A673 (cell line): ENCODE measurements around the gene TFDP3. TPM values are rescaled to one million over a fixed set of nuclear protein-coding genes. Genes with fewer than 3 reads are reported as not detected.

Experiments used
- BruUV-seq: library from RNA; stranded (reverse); fragments of 400-500 nt; replicated peaks from 2 replicates; lab custom pipeline; 2021; lab: Mats Ljungman, UMichigan
- CTCF ChIA-PET: fragments of 300-600 bp; sonication (Branson Sonifier 250); formaldehyde crosslinking; loops from one replicate; lab custom pipeline; 2022; ENCODE audit warnings: antibody characterized with exemption; lab: Charles Lee
- POLR2A ChIA-PET: fragments of 300-600 bp; sonication (Branson Sonifier 250); formaldehyde crosslinking; loops from one replicate; lab custom pipeline; 2022; ENCODE audit warnings: antibody characterized with exemption; ENCODE audit not compliant: low non-redundant PET; lab: Charles Lee
- DNase-seq: peaks from one replicate; pipeline ENCODE4 v3.0.0-alpha.2; 2015; ENCODE audit warnings: low spot score
- H3K27ac ChIP-seq: fragments of 200-600 bp; sonication (generic); 2 replicates; pipeline ENCODE4 v1.5.1; 2016; ENCODE audit warnings: mixed run types, low read depth, mild to moderate bottlenecking, mixed read lengths, antibody characterized with exemption, low read length; ENCODE audit not compliant: poor library complexity, severe bottlenecking
- H3K27me3 ChIP-seq: fragments of 200-600 bp; sonication (generic); replicated peaks from 2 replicates; pipeline ENCODE4 v1.6.1; 2017; ENCODE audit warnings: mixed run types, low read depth, mild to moderate bottlenecking, mixed read lengths, antibody characterized with exemption, low read length; ENCODE audit not compliant: insufficient read depth, poor library complexity
- H3K36me3 ChIP-seq: fragments of 200-600 bp; sonication (generic); 2 replicates; pipeline ENCODE4 v1.6.1; 2016; ENCODE audit warnings: mixed run types, mild to moderate bottlenecking, mixed read lengths, antibody characterized with exemption, low read length; ENCODE audit not compliant: insufficient read depth, poor library complexity, severe bottlenecking
- H3K4me1 ChIP-seq: fragments of 200-600 bp; sonication (generic); 2 replicates; pipeline ENCODE4 v1.6.1; 2017; ENCODE audit warnings: mixed run types, mild to moderate bottlenecking, mixed read lengths, antibody characterized with exemption, low read length; ENCODE audit not compliant: insufficient read depth, poor library complexity, severe bottlenecking
- H3K4me3 ChIP-seq: fragments of 200-600 bp; sonication (generic); 2 replicates; pipeline ENCODE4 v1.5.1; 2016; ENCODE audit warnings: low read depth, mixed run types, mild to moderate bottlenecking, mixed read lengths, low read length; ENCODE audit not compliant: poor library complexity, severe bottlenecking
- H3K9me3 ChIP-seq: fragments of 200-600 bp; sonication (generic); 2 replicates; pipeline ENCODE4 v1.6.1; 2016; ENCODE audit warnings: mixed run types, low read depth, mild to moderate bottlenecking, mixed read lengths, antibody characterized with exemption, low read length; ENCODE audit not compliant: poor library complexity, severe bottlenecking
- EZH2 ChIP-seq: fragments of 200-600 bp; sonication (generic); IDR thresholded peaks from 2 replicates; pipeline ENCODE4 v1.6.1; 2017; ENCODE audit warnings: borderline replicate concordance, low read depth, mild to moderate bottlenecking, mixed read lengths, antibody characterized with exemption, low read length; ENCODE audit not compliant: poor library complexity, severe bottlenecking
- intact Hi-C: fragments of 100-400 bp; cut with micrococcal nuclease; formaldehyde crosslinking; loops from one replicate; pipeline ENCODE4 v1.10.0; 2022; ENCODE audit not compliant: unreplicated experiment
- total RNA-seq: library from RNA; stranded (reverse); gene quantifications from 2 replicates; pipeline ENCODE4 v1.2.3, GENCODE V29; 2021
- TF ChIP-seq, protein P1 (sequence below): fragments of 300-800, 200-600 bp; sonication (generic); conservative IDR thresholded peaks from 2 replicates; pipeline ENCODE4 v1.5.1; 2017; ENCODE audit warnings: low read depth, mild to moderate bottlenecking, antibody characterized with exemption, low read length, moderate library complexity, mixed read lengths

The TFDP3 gene
- total RNA-seq, 1 experiment from 2014 or later: 0.56 TPM

DNA sequence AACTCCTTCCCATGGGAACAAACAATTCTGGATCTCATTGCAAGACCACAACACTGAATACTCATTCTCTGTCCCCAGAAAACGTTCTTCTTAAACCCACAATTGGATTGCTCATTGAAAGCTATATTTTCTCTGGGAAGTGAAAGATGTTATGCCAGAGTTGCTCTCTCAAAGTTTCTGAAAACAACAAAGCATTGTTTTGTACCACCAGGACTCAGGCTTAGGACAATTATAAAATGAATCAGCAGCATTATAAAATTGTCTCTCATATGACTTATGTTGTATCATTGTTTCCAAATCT, 26.5 kb downstream of the TFDP3 start:
- POLR2A ChIA-PET: no interaction called here
- no peak for DNase-seq
- no peak overlapping the region for H3K4me3 ChIP-seq
- H3K36me3 ChIP-seq: no peaks in the 10 kb centered on the region
- no peaks in the 10 kb centered on the region for H3K9me3 ChIP-seq
- no peaks in the 10 kb centered on the region for H3K4me1 ChIP-seq
- BruUV-seq: no TSS peak
- intact Hi-C loops: no loop called here
- no peaks in the 10 kb centered on the region for H3K27me3 ChIP-seq
- TF ChIP-seq, protein P1, sequence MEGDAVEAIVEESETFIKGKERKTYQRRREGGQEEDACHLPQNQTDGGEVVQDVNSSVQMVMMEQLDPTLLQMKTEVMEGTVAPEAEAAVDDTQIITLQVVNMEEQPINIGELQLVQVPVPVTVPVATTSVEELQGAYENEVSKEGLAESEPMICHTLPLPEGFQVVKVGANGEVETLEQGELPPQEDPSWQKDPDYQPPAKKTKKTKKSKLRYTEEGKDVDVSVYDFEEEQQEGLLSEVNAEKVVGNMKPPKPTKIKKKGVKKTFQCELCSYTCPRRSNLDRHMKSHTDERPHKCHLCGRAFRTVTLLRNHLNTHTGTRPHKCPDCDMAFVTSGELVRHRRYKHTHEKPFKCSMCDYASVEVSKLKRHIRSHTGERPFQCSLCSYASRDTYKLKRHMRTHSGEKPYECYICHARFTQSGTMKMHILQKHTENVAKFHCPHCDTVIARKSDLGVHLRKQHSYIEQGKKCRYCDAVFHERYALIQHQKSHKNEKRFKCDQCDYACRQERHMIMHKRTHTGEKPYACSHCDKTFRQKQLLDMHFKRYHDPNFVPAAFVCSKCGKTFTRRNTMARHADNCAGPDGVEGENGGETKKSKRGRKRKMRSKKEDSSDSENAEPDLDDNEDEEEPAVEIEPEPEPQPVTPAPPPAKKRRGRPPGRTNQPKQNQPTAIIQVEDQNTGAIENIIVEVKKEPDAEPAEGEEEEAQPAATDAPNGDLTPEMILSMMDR: no peak
- no peak for TF ChIP-seq EZH2
- CTCF ChIA-PET: no interaction called here
- H3K27ac ChIP-seq: no peak overlapping the region

DNA sequence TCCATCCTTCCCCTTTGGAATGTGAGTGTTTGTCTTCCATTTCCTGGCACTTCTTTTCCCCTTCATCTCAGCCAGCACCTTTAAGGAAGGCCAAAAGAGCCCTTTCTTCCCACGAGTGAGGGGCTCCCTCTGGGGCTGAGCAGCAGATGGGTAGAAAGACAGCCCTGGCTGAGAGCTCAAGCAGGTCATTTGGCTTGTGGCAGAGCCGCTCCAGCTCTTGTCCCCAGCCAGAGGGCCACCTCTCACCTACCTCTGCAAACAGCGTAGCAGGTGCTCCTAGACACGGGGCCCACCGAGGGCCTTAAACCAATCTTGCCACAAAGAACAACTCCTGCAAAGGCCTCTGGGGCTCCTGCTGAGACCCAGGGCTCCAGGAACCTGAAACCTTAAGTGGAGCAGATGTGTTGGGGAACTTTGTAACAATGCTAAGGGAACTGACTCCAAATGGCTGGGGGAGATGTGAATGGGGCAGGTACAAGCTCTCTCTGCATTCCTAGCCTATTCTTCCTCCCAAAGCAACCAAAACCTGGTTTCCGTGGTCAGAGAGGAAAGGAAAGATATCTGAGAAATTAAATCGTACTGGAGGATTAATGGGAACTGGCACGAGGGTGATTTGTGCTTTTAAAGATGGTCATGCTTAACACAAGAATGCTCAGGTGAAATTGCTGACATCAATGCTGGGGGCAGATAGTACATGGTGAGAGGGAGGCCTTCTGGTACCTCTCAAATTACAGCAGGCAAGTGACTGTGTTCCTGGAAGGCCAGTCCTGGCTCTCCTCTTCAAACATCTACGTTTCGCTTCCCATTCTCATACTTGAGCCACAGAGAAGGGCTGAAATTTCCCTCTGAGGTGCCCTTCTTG, 27.0 kb downstream of the TFDP3 start:
- Histone ChIP-seq H3K27ac (no peak overlapping the region), H3K9me3 (no peaks in the 10 kb centered on the region), H3K4me1 (no peaks in the 10 kb centered on the region), H3K4me3 (no peak overlapping the region), H3K36me3 (no peaks in the 10 kb centered on the region), H3K27me3 (no peaks in the 10 kb centered on the region)
- no peak for DNase-seq
- BruUV-seq: no TSS peak
- ChIA-PET POLR2A (no interaction called here), CTCF (no interaction called here)
- no peak for TF ChIP-seq EZH2
- TF ChIP-seq, protein P1: no peak
- intact Hi-C loops: no loop called here

DNA sequence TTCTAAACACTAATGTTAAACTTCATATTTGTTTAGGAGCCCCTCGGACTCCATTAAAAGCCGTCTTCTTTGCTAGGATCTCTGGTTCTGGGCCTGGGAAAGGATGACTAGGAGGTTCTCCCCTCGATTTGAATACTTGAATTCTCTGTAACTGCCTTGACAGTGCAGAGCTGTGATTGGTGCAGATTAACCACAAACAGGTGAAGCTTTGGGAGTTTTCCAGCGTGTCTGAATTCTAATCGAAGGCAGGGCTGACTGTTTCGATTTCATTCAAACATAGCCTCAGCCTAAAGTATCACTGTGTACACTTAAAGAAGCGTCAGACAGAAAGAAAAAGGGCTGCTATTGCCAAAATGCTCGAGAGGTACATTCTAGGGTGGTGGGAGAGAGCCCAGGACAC, 29.0 kb downstream of the TFDP3 start:
- POLR2A ChIA-PET: no interaction called here
- DNase-seq: no peak

More for the DNA sequence above, 29.0 kb downstream of the TFDP3 start:
- TF ChIP-seq, protein P1: no peak
- no peak for TF ChIP-seq EZH2
- Histone ChIP-seq H3K36me3 (no peaks in the 10 kb centered on the region), H3K27me3 (no peaks in the 10 kb centered on the region), H3K4me3 (no peak overlapping the region), H3K27ac (no peak overlapping the region), H3K4me1 (peaks cover 3% of the 10 kb centered on the region), H3K9me3 (no peaks in the 10 kb centered on the region)
- CTCF ChIA-PET: no interaction called here
- BruUV-seq: no TSS peak
- intact Hi-C loops: no loop called here
